ENCODE results near the gene SORBS2. TPM values are rescaled to one million over a fixed set of nuclear protein-coding genes. Genes with fewer than 3 reads are reported as not detected.

Gene SORBS2
- total and polyA plus RNA-seq, 2 of the 4 experiments (the other 2 are of a cell fraction): 0.18 TPM; not detected in 1

- Histone ChIP-seq H2AK5ac (ENCODE audit: low read depth, low read length) (no peak overlapping the region), H4K20me1 (ENCODE audit: insufficient read depth, low read length) (no peaks in the 10 kb centered on the region), H3K9me3 (ENCODE audit: control insufficient read depth, insufficient read depth, low read length) (no peaks in the 10 kb centered on the region), H4K91ac (ENCODE audit: insufficient read depth, low read depth, low read length) (no peak overlapping the region), H3K23ac (ENCODE audit: low read depth, low read length) (no peak overlapping the region), H3K9ac (ENCODE audit: low read depth, low read length) (no peak overlapping the region), H3K79me1 (ENCODE audit: low read depth in 1 of 2, low read length in 2 of 2) (no peaks in the 10 kb centered on the region), H2AK9ac (replicated peaks; ENCODE audit: low read depth, low read length, poor library complexity) (no peak overlapping the region), H4K5ac (ENCODE audit: low read depth, low read length) (no peak overlapping the region), H3K14ac (replicated peaks; ENCODE audit: low read depth, low read length) (no peak overlapping the region), H3K27ac (ENCODE audit: insufficient read depth, low read length) (no peak overlapping the region), H3K56ac (ENCODE audit: extremely low read depth, insufficient read depth, low read length) (no peak overlapping the region), H3K4ac (ENCODE audit: low read depth, low read length) (no peak overlapping the region), H3K4me1 (ENCODE audit: control insufficient read depth, insufficient read depth, low read length) (peaks cover 2% of the 10 kb centered on the region; the same call in 1 of the 2 replicates), H3K27me3 (ENCODE audit: control insufficient read depth, insufficient read depth, low read length) (peaks cover 16% of the 10 kb centered on the region), H2BK5ac (ENCODE audit: low read depth, low read length, poor library complexity, severe bottlenecking) (no peak overlapping the region), H4K8ac (ENCODE audit: low read depth in 2 of 2, low read length in 2 of 2) (no peak overlapping the region), H3K18ac (ENCODE audit: low read depth, low read length) (no peak overlapping the region), H3K9me1 (ENCODE audit: insufficient read depth, low read length) (no peaks in the 10 kb centered on the region), H2BK15ac (ENCODE audit: low read depth, low read length) (no peak overlapping the region), H3K4me3 (ENCODE audit: insufficient read depth, low read depth, low read length) (no peak overlapping the region), H2BK120ac (ENCODE audit: low read depth, low read length) (no peak overlapping the region), H2AFZ (replicated peaks; ENCODE audit: low read length, poor library complexity) (no peak overlapping the region), H3K36me3 (ENCODE audit: control insufficient read depth, insufficient read depth, low read length) (no peaks in the 10 kb centered on the region), H2BK20ac (ENCODE audit: low read depth, low read length) (no peak overlapping the region), H3K4me2 (ENCODE audit: low read depth, low read length) (no peak overlapping the region)
- intact Hi-C loops (cut with micrococcal nuclease): no loop called here
- BruUV-seq (replicated peaks): no TSS peak
- POLR2A ChIA-PET (ENCODE audit: unreplicated experiment): no interaction called here
- dilution Hi-C loops (cut with HindIII; ENCODE audit: low sequenced_read_pairs, unreplicated experiment): no loop called here
- no CpG with 5 or more reads among the region's 3 CpGs for WGBS, 2 experiments (ENCODE audit: extremely low coverage in 2 of 2, insufficient read length in 1 of 2)
- in situ Hi-C loops (cut with MboI; ENCODE audit: low sequenced_read_pairs): no loop called here
- no peak for ATAC-seq (ENCODE audit: low read depth)
- no peak for DNase-seq
- no peak for TF ChIP-seq BHLHE40 (IDR thresholded peaks at IDR 0.05; ENCODE audit: low read depth, low read length)
- TF ChIP-seq RCOR1 (IDR thresholded peaks at IDR 0.05; ENCODE audit: insufficient replicate concordance, low read length): no peak
- TF ChIP-seq ELK1 (IDR thresholded peaks at IDR 0.05; ENCODE audit: borderline replicate concordance, low read depth, low read length): no peak
- no peak for TF ChIP-seq CEBPB (IDR thresholded peaks at IDR 0.05; ENCODE audit: low read depth, low read length)
- no peak for TF ChIP-seq FOS (IDR thresholded peaks at IDR 0.05; ENCODE audit: low read depth, low read length)
- TF ChIP-seq POLR2A (IDR thresholded peaks at IDR 0.05; ENCODE audit: low read depth, low read length): no peak
- no peak for TF ChIP-seq RAD21 (IDR thresholded peaks at IDR 0.05; ENCODE audit: low read length)
- TF ChIP-seq USF2 (IDR thresholded peaks at IDR 0.05; ENCODE audit: low read depth, low read length): no peak
- TF ChIP-seq MXI1 (IDR thresholded peaks at IDR 0.05; ENCODE audit: borderline replicate concordance, low read depth, low read length): no peak
- no peak for TF ChIP-seq MAZ (IDR thresholded peaks at IDR 0.05; ENCODE audit: borderline replicate concordance, low read depth, low read length)
- TF ChIP-seq CHD1 (IDR thresholded peaks at IDR 0.05; ENCODE audit: low read depth, low read length): no peak
- TF ChIP-seq RFX5 (IDR thresholded peaks at IDR 0.05; ENCODE audit: low read depth, low read length): no peak
- no peak for TF ChIP-seq MAFK (IDR thresholded peaks at IDR 0.05; ENCODE audit: low read depth, low read length)
- TF ChIP-seq CTCF (conservative IDR thresholded peaks at IDR 0.05; ENCODE audit: low read depth, low read length): no peak
- TF ChIP-seq SMC3 (IDR thresholded peaks at IDR 0.05; ENCODE audit: low read depth, low read length): no peak
- TF ChIP-seq NFE2L2 (IDR thresholded peaks at IDR 0.05; ENCODE audit: low read depth, low read length): no peak
- CTCF ChIA-PET: interaction anchor here (0.6 kb wide), 1 partner anchor 9 kb away, joined by 3 read pairs; no protein-coding TSS in a partner anchor
Observed at GRCh38 chr4:185540487-185541120, 271.4 kb downstream of the SORBS2 start.

All from IMR-90 (cell line).